HCT116 (cell line): Measurements from ENCODE around the gene ACP1.

Experiments
- EGR1 ChIP-seq: IDR thresholded peaks from 2 replicates; pipeline ENCODE4 v1.6.1; 2012; ENCODE audit warnings: low read depth
- JUND ChIP-seq: IDR thresholded peaks from 2 replicates; pipeline ENCODE4 v1.6.1; 2012
- POLR2A ChIP-seq: IDR thresholded peaks from 2 replicates; pipeline ENCODE4 v1.7.0; 2011; ENCODE audit warnings: borderline replicate concordance; ENCODE audit not compliant: insufficient read depth, insufficient read length; ENCODE audit errors: extremely low read depth
- ZNF274 ChIP-seq: fragments of 200-500 bp; sonication (Bioruptor generic); IDR thresholded peaks from 2 replicates; pipeline ENCODE4 v1.6.1; 2014; ENCODE audit warnings: mild to moderate bottlenecking, low read depth, low read length, inconsistent platforms
- TF ChIP-seq, protein P1 (sequence below): IDR thresholded peaks from 2 replicates; pipeline ENCODE4 v1.6.1; 2012; ENCODE audit warnings: low read depth
- TF ChIP-seq, protein P2 (sequence below), 3 experiments: fragments of 200-600 bp in 1 of 3; sonication (generic) in 1 of 3; IDR thresholded peaks in 2 of 3; conservative IDR thresholded peaks in 1 of 3; 2 replicates each; pipeline ENCODE4 v1.5.1; 2012 to 2017; ENCODE audit warnings: low read depth in 2 of 3, low read length in 2 of 3, antibody characterized with exemption in 1 of 3, borderline replicate concordance in 1 of 3, control low read depth in 1 of 3, mild to moderate bottlenecking in 1 of 3, mixed read lengths in 1 of 3, mixed run types in 1 of 3, moderate library complexity in 1 of 3; ENCODE audit not compliant: insufficient read depth in 1 of 3

DNA sequence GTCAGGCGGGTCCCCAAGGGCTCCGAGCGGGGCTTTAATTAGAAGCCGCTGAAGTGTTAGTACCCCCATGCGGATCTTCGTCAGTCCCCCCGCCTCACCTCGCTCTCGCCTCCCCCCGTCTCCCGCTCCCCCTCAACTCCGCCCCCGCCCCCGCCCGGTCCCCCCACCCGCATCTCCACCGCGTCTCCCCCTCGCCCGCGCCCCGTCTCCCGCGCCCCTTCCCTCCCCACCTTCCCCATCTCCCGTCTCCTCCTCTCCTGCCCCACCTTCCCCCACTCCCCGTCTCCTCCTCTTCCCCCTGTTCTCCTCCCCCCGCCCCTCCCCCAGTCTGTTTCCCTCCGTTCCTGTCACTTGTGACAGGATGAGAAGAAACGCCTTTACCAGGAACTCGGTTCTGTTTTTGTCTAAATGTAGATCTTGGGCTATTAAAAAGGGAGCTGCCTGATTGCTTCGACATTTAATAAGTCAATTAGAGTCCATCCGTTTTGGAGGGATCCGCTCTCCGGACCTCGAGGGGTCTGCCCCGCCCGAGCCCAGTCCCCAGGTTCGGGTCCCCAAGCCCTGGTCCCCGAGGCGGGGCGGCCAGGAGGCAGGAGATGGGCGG, 24.1 kb downstream of the ACP1 start:
- TF ChIP-seq POLR2A (no peak), JUND (no peak), EGR1 (no peak), ZNF274 (no peak)
- TF ChIP-seq, protein P1, sequence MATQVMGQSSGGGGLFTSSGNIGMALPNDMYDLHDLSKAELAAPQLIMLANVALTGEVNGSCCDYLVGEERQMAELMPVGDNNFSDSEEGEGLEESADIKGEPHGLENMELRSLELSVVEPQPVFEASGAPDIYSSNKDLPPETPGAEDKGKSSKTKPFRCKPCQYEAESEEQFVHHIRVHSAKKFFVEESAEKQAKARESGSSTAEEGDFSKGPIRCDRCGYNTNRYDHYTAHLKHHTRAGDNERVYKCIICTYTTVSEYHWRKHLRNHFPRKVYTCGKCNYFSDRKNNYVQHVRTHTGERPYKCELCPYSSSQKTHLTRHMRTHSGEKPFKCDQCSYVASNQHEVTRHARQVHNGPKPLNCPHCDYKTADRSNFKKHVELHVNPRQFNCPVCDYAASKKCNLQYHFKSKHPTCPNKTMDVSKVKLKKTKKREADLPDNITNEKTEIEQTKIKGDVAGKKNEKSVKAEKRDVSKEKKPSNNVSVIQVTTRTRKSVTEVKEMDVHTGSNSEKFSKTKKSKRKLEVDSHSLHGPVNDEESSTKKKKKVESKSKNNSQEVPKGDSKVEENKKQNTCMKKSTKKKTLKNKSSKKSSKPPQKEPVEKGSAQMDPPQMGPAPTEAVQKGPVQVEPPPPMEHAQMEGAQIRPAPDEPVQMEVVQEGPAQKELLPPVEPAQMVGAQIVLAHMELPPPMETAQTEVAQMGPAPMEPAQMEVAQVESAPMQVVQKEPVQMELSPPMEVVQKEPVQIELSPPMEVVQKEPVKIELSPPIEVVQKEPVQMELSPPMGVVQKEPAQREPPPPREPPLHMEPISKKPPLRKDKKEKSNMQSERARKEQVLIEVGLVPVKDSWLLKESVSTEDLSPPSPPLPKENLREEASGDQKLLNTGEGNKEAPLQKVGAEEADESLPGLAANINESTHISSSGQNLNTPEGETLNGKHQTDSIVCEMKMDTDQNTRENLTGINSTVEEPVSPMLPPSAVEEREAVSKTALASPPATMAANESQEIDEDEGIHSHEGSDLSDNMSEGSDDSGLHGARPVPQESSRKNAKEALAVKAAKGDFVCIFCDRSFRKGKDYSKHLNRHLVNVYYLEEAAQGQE: no peak
- TF ChIP-seq, protein P2, sequence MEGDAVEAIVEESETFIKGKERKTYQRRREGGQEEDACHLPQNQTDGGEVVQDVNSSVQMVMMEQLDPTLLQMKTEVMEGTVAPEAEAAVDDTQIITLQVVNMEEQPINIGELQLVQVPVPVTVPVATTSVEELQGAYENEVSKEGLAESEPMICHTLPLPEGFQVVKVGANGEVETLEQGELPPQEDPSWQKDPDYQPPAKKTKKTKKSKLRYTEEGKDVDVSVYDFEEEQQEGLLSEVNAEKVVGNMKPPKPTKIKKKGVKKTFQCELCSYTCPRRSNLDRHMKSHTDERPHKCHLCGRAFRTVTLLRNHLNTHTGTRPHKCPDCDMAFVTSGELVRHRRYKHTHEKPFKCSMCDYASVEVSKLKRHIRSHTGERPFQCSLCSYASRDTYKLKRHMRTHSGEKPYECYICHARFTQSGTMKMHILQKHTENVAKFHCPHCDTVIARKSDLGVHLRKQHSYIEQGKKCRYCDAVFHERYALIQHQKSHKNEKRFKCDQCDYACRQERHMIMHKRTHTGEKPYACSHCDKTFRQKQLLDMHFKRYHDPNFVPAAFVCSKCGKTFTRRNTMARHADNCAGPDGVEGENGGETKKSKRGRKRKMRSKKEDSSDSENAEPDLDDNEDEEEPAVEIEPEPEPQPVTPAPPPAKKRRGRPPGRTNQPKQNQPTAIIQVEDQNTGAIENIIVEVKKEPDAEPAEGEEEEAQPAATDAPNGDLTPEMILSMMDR (IDR thresholded peaks at IDR 0.05 in 2 of 3, conservative IDR thresholded peaks at IDR 0.05 in 1 of 3; ENCODE audit: borderline replicate concordance in 1 of 3, insufficient read depth in 1 of 3, low read depth in 2 of 3, low read length in 2 of 3): no peak
